Stimulated activated CD4-positive, alpha-beta T cell treated with anti-CD3 and anti-CD28 coated beads, Interleukin-2, amount 100 ng/mL, for 48 hours (primary cell): ENCODE data around the gene SH2D4B.

Experiments used
- DNase-seq, 2 donors: peaks; one replicate each; pipeline ENCODE4 v3.0.0-alpha.2; 2020

Gene SH2D4B

GRCh38 chr10:80537736-80538480 lies at the start of gene SH2D4B:
Gene SH2D4B, plus strand, starts transcription at chr10:80537902. Its CDS starts 430 bp downstream, at chr10:80538332.
- DNase-seq = no peak

GRCh38 chr10:80488539-80489066 lies 49.1 kb upstream of the SH2D4B start:
- no peak for DNase-seq

DNA sequence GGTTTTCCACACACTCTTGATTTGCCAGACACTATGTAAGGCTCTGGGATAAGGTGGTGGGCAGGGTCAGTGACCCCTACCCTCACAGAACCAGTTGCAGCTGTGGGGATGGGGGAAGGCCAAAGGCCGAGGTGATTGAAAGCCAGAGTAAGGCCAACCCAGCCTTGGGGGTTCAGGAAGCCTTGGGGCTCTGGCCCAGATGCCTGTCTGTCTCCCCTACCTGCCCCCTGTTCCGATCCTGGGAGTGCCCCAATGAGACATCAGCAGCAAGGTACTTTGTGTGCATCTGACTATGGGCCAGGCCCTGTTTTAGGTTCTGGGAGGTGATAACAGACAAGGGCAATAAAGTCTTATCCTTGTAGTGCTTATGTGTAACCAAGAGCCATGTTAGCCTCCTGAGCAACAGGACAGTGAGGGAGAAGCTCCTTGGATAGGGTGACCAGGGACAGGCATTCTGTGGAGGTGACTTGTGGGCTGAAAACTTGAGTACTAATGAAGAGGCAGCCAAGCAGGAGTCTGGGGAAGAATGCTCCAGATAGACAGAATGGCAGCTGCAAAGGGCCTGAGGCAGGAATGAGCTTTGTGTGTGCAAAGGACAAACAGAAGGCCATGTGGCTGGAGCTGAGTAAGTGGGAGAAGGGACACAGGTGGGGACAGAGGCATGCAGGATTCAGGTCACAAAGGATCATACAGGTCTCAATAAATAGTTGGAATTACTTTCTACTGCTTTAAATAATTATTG lies 48.2 kb upstream of the SH2D4B start:
- DNase-seq = no peak

DNA sequence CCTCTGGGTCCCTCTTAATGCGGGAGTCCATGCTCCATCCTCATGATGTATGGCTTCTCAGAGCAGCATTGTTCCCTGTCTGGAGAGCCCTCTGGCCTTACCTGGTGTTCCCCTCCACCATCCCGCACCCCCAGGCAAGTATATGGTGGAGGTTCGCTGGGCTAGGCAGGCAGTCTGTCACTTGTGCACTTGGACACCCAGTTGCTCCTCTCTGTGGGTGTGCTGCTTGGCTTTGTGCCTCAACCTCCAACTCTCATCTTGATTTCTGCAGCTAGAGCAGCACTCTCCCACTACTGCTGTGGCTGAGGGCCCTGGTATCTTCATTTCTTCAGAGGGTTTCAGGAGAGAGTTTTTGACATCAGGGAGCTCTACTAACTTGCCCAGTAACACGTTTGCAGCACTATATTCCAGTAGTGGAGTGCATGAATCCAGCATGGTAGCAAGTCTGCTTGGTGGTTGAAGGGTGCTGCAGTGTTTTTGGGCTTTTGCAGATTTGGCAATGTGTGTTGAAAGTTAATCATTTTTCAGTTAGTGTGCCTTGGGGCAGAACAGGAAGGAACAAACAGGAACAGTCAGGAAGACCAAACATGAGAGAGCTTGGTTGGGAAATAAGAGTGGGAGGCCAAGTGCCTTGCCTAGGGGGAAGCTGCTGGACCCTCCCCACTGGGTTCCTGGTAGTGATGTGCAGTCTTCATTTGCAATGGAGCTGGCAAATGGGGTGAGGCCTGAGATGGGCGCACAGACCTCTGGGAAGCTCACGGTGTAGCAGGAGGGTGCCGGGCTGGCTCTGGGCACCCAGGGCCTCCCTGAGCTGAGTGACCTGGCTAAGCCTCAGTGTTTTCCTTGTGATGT lies 46.2 kb upstream of the SH2D4B start:
- no peak for DNase-seq

DNA sequence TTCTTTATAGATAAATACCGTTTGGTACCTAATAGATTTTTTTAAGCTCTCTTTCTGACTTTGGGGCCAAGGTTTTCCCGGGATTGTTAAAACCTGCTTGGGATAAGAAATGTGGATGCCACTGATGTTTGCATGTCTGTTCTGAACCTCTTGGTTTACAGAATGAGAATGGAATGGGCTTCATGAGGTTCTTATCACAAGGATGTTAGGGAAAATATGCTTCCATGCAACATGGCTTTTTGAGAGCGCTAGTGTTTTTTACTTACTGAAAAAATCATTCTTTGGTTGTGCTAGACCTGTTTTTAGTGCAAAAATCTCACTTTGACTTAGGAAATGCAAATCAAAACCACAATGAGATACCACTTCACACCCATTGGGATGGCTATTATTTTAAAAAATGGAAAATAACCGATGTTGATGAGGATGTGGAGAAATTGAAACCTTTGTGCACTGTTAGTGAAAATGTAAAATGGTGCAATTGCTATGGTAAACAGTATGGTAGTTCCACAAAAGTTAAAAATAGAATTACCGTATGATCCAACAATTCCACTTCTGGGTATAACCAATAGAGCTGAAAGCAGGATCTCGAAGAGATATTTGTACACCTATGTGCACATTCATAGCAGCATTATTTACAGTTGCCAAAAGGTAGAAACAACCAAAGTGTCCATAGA lies 44.7 kb upstream of the SH2D4B start:
- no peak for DNase-seq

DNA sequence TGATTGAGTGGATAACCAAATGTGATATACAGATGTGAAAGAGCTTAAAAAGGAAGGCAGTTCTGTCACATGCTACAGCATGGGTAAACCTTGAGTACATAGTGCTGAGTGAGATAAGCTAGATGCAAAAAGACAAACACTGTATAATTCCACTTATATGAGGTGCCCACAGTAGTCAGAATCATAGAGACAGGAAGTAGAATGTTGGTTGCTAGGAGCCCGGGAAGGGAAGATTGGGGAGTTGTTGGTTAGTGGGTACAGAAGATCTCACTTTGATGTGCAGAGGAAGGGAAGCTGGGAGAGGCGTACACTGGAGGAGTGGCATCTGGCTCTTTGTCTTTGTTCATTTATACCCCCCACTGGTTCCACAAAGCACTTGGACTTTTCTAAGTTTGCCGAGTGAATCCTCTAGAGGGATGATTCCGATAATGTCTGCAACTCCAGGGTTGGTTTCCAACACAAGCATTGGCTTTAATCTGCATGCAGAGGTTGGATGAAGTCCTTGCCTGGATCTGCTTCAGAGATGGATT lies 44.1 kb upstream of the SH2D4B start:
- no peak for DNase-seq

DNA sequence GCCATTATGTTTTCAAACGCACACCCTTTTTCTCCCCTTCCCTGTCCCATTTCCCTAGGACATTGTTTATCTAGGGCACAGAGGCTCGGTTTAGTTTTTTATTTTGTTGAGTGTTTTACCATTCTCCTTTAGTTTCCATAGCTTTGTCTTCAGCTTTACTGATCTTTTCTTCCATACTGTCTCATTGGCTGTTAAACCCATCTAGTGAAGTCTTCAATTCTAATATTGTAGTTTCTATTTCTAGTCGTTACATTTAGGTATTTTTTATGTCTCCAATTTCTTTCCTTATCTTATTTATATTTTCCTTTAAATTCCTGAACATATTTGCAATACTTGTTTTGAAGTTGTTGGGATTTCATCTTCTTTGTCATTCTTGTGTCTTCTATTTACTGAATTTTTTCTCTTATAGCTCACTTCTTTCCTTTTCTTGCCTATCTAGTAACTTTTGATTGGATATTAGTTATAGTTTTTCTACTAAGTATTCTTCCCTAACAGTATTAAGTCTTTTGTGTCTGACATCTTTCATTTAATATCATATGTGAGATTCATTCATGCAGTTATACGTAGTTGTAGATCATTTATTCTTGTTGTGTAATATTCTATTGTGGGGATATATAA lies 41.0 kb upstream of the SH2D4B start:
- DNase-seq = no peak

- no peak for DNase-seq
Measured at GRCh38 chr10:80497187-80498077, 40.3 kb upstream of the SH2D4B start.

GRCh38 chr10:80498078-80498832 lies 39.4 kb upstream of the SH2D4B start:
- no peak for DNase-seq

DNA sequence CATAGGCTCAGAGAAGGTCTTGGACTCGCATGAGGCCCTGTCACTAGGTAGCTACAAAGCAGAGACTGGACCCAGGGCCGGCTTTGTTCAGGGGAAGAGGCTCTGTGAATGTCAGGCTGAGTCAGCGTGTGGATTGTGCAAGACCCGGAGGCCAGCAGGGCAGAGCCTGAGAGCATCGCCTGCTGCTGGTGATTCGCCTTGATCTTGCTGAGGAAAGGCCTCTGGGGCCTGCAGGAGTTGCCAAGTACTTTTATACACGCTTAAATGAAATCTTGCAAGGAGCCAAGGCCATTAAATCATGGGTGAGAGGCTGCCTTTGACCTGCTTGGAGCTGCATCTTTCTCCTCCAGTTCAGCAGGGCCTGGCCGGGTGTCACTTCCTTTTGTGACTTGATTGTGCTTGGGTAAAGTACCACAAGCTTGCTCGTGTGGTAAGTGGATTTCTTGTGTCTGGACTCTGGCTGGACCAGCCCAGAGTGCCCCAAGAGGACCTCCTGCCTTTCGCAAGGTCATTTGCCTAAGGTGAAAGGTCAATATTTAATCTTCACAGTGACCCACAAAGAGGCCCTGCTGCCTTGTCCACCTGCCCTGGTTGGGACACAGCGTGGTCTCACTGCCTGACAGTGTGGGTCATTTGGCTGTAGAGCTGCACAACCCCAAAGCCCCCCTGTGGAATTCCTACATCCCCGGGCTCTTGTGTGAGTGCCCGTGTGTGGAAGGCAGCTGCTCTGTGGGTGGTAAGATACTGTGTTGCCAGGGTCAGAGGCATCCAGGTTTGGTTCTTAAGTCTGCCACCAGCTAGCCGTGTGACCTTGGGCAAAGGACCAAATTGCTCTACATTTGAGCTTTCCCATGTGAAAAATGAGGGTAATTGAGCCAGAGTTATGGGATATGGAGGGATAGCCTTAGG lies 38.6 kb upstream of the SH2D4B start:
- DNase-seq = peak; percentile 56 to 62

GRCh38 chr10:80500572-80501380 lies 36.9 kb upstream of the SH2D4B start:
- DNase-seq = no peak

DNA sequence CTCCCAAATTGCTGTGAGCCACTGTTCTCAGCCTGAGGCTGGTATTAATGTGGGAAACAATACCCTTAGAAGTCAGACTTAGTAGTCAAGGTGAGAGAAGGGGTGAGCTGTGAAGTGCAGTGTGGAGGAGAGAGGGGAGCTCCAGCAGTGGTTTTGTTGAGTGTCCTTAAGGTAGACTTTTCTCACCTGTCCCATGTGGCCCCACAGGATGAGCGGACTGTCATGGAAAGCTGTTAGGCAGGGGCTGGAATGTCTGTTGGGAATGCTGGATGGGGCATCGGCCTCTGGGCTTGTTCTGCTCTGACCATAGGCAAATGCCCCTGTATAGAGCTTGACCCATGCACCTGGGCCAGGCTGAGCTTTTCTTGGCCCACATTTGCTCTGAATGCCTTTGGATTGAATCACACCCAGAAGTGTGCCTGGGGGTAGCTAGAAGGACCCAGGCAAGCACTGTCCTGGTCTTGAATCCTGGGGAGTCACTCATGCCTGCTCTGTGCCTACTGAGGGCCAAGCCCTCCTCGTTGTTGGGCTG lies 36.3 kb upstream of the SH2D4B start:
- no peak for DNase-seq

- no peak for DNase-seq
Measured at GRCh38 chr10:80501913-80502521, 35.7 kb upstream of the SH2D4B start.

DNA sequence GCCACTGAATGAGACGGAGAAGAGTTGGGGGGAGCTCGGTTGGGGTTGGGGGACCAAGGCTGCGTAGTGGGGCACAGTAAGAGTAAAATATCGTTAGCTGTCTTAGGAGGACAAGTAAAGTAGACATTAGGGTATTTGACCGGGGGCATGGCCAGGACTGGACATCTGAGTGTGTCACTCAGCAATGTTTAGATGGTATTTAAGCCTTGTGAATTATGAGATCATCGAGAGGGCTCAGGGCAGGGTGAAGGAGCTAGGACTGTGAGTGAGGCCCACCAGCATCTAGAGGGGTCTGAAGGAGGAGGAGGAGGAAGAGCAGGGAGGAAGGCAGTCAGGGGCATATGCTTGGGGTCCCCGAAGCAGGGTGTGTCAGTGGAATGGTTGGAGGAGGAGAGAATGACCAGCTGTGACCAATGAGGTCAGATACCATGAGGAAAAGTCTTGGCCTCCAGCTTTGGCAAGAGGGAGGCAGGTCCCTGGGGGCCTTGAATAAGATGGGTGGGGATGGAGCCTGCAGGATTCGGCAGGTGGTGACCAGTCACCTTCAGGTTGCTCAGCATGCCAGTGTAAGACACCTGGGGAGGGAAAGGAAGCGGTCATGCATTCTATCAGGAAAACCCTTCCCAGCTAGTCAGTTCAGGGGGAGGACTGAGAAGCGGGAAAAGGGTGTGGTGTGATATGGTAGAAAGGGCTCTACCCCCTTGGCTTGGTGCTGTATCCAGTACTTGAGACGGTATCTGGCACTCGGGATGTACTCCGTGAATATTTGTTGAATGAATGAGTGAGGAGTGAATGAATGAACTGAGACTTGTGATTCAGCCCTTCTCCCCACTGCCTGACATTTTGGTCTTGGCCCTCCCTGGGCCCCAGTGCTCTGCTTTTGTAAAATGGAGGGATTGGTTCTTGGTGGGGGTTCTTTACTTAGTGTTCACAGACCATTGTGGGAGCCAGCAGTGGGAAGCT lies 34.8 kb upstream of the SH2D4B start:
- DNase-seq = no peak

DNA sequence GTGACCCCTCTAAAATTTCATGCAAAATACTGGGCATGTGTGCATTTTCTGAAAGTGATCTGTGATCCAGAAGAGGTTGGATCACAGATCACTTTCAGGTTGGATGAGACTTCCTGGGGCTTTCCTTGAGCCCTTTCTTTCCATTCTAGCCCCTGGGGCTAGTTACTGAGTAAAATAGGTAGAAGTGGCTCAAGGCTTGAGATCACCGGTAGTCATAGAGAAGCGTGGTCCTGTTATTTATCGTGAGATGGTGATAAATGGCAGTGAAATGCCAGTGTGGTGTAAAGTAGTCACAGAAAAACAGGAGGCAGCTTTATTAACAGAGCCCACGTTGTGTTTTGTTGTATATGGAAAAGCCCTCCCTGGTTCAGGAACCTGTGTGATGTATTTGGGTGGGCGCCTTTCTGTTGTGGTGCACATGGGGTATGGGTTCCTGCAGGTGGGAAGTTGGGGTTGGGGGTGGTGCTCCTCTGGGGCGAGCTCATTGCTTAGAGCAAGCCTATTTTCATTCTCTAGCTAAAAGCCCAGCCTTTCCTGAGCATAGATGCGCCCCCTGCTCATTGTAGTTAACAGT lies 34.0 kb upstream of the SH2D4B start:
- DNase-seq = no peak
